ENCODE data around the gene BRI3. TPM values are rescaled to one million over a fixed set of nuclear protein-coding genes. Genes with fewer than 3 reads are reported as not detected.

BRI3 gene
- total RNA-seq, 4 donors from 2014 or later = 39.0 to 51.4 (median 45.5) TPM

DNA sequence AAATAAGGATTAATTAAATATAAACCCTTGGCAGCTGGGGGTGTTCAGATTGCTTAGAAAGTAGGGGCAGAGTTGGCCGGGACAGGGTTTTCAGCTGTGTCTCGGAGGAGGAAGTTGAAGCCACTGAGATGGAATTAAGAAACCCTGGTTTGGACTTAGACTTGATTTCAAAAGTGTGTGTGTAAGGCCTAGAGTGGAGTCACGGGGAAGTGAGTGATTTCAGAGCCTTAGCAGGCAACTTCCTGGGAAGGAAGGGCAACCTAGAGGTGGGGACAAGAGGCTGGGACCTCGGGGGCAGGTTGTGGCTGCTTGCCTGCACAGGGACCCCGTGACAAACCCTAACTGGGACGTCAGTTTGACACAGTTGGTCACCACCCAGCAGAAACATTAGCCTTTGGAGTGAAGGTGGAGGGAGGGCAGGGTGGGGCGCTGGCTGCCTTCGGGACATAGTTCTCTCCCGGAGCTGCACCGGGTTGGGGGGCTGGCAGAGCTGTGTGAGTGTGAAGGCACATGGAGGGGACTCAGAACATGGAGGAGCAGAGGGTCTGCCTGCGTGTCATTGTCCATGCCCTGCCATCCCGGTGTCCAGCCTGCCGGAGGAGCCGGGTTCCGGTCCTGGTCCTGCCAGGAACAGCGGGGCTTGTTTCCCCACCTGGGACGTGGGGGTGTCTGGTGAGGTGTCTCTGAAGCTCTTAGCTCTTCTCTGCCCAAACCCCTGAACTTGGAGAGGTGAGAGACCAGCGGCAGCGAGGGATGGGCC is 1.8 kb downstream of the BRI3 start:
- H3K27me3 ChIP-seq = no peaks in the 10 kb centered on the region
- peak overlapping the region; percentile 75 to 99 for H3K4me3 ChIP-seq
- peaks cover 9 to 70% (median 60%) of the 10 kb centered on the region in 3 donors for H3K4me1 ChIP-seq
- WGBS, 2 donors (ENCODE audit: low coverage in 1 of 2) = 13 to 19% methylated on average over 4 to 10 of the region's 19 CpGs
- peak; percentile 55 for TF ChIP-seq POLR2AphosphoS5 (IDR thresholded peaks at IDR 0.05)
- TF ChIP-seq, protein P1, sequence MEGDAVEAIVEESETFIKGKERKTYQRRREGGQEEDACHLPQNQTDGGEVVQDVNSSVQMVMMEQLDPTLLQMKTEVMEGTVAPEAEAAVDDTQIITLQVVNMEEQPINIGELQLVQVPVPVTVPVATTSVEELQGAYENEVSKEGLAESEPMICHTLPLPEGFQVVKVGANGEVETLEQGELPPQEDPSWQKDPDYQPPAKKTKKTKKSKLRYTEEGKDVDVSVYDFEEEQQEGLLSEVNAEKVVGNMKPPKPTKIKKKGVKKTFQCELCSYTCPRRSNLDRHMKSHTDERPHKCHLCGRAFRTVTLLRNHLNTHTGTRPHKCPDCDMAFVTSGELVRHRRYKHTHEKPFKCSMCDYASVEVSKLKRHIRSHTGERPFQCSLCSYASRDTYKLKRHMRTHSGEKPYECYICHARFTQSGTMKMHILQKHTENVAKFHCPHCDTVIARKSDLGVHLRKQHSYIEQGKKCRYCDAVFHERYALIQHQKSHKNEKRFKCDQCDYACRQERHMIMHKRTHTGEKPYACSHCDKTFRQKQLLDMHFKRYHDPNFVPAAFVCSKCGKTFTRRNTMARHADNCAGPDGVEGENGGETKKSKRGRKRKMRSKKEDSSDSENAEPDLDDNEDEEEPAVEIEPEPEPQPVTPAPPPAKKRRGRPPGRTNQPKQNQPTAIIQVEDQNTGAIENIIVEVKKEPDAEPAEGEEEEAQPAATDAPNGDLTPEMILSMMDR (IDR thresholded peaks at IDR 0.05) = no peak
- H3K36me3 ChIP-seq = peaks cover 0 to 18% of the 10 kb centered on the region in 2 donors
- H3K27ac ChIP-seq = peak overlapping the region in 3 of 4 donors; percentile 93 to 99 (median 96)
- no peaks in the 10 kb centered on the region for H3K9me3 ChIP-seq
- no peak for ATAC-seq

DNA sequence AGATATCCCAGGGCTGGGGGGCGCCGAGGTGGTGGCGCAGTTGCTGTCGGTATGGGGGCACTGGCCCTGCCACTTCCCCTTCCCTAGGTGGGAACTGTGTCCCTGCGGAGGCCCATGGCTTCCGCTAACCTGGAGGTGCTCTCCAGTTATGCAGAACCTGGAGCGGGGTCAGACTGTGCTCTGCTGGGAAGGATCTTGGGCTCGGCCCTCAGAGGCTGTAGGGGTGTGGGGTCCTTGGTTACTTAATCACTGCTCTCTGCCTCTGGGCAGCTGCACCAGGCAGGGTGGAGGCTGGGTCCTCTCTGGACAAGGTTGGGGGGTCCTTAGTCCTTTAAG is 2.4 kb downstream of the BRI3 start:
- no peak for ATAC-seq
- TF ChIP-seq POLR2A (IDR thresholded peaks at IDR 0.05) (no peak), EP300 (IDR thresholded peaks at IDR 0.05) (no peak), POLR2AphosphoS5 (IDR thresholded peaks at IDR 0.05) (no peak)
- TF ChIP-seq, protein P1 (IDR thresholded peaks at IDR 0.05) = no peak
- Histone ChIP-seq H3K4me3 (peak overlapping the region; percentile 75 to 99), H3K36me3 (peaks cover 0 to 24% of the 10 kb centered on the region in 2 donors), H3K4me1 (peaks cover 9 to 76% (median 60%) of the 10 kb centered on the region in 3 donors), H3K9me3 (no peaks in the 10 kb centered on the region), H3K27ac (peak overlapping the region in 3 of 4 donors; percentile 93 to 99 (median 96)), H3K27me3 (no peaks in the 10 kb centered on the region)
- WGBS, 2 donors (ENCODE audit: low coverage in 1 of 2) = no CpG with 5 or more reads among the region's 8 CpGs

DNA sequence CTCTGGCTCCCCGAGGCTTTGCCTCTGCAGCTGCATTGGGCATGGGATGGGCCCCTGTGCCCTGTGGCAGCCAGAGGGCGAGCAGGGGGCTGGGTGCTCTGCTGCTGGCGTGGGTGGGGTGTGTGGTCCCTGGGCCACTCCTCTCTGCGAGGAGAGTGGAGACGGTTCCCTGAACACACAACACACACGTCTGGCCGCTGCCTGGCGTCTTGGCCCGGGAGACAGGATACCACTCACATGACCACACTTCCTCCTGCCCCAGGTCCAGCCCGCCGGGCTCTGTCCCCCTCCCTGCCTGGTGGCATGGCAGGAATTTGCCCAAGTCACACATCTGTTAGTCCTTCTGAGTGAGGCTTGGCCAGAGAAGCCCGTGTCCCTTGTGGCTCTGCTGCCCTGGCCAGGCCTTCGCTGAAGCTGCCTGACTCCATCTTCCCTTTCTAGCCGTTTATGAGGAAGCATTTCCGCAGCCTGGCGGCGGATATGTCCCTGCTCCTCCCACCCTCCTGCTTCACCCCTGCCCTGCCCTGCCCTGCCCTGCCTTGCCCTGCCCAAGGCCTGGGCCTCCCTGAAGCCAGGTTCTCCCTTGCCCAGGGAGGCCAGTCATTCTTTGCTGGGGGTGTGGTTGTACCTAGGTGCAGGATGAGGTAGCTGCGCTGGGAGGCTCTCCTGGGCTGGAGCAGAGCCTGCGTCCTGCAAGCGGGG is 3.0 kb downstream of the BRI3 start:
- Histone ChIP-seq H3K4me3 (peak overlapping the region; percentile 75 to 99), H3K4me1 (peaks cover 9 to 82% (median 60%) of the 10 kb centered on the region in 3 donors), H3K9me3 (no peaks in the 10 kb centered on the region), H3K27ac (peak overlapping the region; percentile 1 to 99 (median 94)), H3K36me3 (peaks cover 0 to 30% of the 10 kb centered on the region in 2 donors), H3K27me3 (no peaks in the 10 kb centered on the region)
- WGBS, 2 donors (ENCODE audit: low coverage in 1 of 2) = 73% methylated on average over 2 of the region's 20 CpGs; no CpG with 5 or more reads in 1 of the 2 donors
- TF ChIP-seq EP300 (IDR thresholded peaks at IDR 0.05) (no peak), POLR2A (IDR thresholded peaks at IDR 0.05) (peak; percentile 17 to 29), POLR2AphosphoS5 (IDR thresholded peaks at IDR 0.05) (peak; percentile 62)
- TF ChIP-seq, protein P1 (IDR thresholded peaks at IDR 0.05) = no peak
- peak; percentile 31 for ATAC-seq

DNA sequence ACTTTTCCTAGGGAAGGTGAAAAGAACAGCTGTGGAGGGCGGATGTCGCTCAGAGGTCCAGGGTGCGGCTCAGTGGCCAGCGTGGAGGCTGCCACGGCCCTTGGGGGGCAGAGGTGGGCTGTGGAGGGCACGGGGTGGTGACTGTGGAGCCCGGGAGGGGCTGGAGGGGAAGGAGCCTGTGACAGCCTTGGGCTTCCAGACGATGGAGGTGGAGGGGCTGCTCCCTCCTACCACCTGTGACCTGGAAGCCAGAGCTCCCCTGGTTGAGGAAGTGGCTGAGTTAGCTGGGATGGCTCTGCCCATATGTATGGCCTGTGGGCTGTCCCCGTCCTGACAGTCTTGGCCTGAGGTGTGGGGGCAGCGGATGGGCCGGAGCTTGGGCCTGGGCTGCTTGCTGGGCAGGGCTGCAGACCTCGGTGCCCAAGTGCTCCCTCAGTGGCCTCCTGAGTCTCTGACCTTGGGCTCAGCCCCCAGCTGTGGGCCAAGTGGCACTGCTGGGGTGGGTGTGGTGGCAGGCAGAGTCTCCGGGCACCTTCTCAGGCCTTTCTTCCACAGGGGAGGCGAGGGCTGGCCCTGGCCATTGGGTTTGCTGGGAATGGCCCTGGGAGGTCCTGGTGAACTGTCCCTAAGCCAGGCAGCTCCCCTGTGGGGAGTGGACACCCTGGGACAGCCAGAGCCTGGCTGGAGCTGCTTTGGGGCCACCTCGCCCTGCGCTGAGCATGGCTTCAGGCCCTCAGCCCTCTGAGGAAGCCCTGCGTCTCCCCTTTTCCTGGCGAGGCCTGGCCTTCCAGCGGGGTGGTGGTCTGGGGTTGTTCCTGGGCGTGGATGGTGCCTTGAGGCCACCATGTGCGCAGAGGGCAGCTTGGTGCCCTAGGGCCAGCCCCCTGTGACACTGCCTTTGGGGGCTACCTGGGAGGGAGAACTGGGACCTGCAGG is 3.9 kb downstream of the BRI3 start:
- no peaks in the 10 kb centered on the region for H3K9me3 ChIP-seq
- peaks cover 0 to 35% of the 10 kb centered on the region in 2 donors for H3K36me3 ChIP-seq
- peak overlapping the region; percentile 1 to 99 (median 94) for H3K27ac ChIP-seq
- H3K4me3 ChIP-seq = peak overlapping the region in 1 of 2 donors; percentile 99
- H3K4me1 ChIP-seq = peaks cover 9 to 82% (median 60%) of the 10 kb centered on the region in 3 donors
- no peak for TF ChIP-seq POLR2AphosphoS5 (IDR thresholded peaks at IDR 0.05)
- no peak for TF ChIP-seq POLR2A (IDR thresholded peaks at IDR 0.05)
- no peak for TF ChIP-seq EP300 (IDR thresholded peaks at IDR 0.05)
- TF ChIP-seq, protein P1 (IDR thresholded peaks at IDR 0.05) = no peak
- ATAC-seq = no peak
- 65 to 77% methylated on average over 6 to 7 of the region's 21 CpGs for WGBS, 2 donors (ENCODE audit: low coverage in 1 of 2)
- H3K27me3 ChIP-seq = no peaks in the 10 kb centered on the region
